Thyroid gland (tissue), 4 donors: ENCODE data around the gene CDK11A.

Source experiments
- CTCF ChIP-seq, 6 experiments: fragments of 200-600 bp in 3 of 6; fragments of 450-650 bp in 3 of 6; sonication (generic) in 3 of 6; IDR thresholded peaks; one replicate each; pipeline ENCODE4 v1.5.1; 2016 to 2019; ENCODE audit warnings: antibody characterized with exemption in 6 of 6, mild to moderate bottlenecking in 2 of 6, inconsistent platforms in 1 of 6, moderate library complexity in 1 of 6
- POLR2A ChIP-seq, 2 donors: fragments of 450-650 bp; IDR thresholded peaks; one replicate each; pipeline ENCODE4 v1.6.1; 2017; ENCODE audit warnings: antibody characterized with exemption in 2 of 2, mild to moderate bottlenecking in 2 of 2, moderate library complexity in 1 of 2

- TF ChIP-seq CTCF (IDR thresholded peaks at IDR 0.05) (no peak), POLR2A (IDR thresholded peaks at IDR 0.05) (no peak)
Measured at GRCh38 chr1:1764876-1765470, 40.8 kb upstream of the CDK11A start.
